ENCODE results near the gene BMP8B.
"Not testable (repeated sequence)": the region's sequence is repeated elsewhere in the genome, so short reads cannot be mapped to it uniquely, and the experiment has no call there.

DNA sequence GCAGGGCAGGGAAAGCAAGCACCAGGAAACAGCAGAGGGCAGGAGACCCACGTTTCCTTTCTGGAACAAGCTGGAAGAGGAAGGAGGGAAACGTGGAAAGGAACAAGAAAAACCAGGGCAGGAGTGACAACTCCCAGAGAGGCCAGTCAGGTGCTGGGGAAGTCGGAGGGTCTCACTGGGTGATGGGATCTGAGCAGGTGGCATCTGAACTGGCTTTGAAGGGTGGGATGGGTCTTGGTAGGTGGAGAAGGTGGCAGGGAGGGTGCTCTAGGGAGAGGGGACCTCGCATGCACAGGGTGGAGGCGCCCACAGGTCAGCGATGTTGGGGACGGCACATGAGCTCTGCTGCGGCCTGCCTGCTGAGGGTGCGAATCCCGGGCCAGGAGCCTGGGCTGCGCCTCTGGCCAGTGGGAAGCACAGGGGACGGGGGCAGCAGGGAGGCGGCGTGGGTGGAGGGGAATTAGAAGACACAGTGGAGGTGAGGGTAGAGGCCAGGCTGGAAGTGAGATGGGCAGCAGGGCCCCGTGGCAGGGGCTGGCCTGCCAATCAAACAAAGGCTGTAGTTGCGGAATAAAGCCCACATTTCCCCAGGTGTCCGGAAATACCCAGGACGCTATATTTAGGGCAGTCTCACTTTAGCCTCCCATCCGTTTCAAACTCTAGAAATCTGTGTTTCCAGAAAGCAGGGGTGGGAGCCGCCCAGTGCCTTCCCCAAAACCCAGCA is 12.8 kb downstream of the BMP8B start:
- TF ChIP-seq, protein P1, sequence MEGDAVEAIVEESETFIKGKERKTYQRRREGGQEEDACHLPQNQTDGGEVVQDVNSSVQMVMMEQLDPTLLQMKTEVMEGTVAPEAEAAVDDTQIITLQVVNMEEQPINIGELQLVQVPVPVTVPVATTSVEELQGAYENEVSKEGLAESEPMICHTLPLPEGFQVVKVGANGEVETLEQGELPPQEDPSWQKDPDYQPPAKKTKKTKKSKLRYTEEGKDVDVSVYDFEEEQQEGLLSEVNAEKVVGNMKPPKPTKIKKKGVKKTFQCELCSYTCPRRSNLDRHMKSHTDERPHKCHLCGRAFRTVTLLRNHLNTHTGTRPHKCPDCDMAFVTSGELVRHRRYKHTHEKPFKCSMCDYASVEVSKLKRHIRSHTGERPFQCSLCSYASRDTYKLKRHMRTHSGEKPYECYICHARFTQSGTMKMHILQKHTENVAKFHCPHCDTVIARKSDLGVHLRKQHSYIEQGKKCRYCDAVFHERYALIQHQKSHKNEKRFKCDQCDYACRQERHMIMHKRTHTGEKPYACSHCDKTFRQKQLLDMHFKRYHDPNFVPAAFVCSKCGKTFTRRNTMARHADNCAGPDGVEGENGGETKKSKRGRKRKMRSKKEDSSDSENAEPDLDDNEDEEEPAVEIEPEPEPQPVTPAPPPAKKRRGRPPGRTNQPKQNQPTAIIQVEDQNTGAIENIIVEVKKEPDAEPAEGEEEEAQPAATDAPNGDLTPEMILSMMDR (IDR thresholded peaks at IDR 0.05) = not testable (repeated sequence)
- not testable (repeated sequence) for TF ChIP-seq POLR2AphosphoS5, POLR2A (IDR thresholded peaks at IDR 0.05)
